HG03159 (cell line): Measurements from ENCODE around the gene GRM7.

Source experiments
- ATAC-seq: cut with Tn5 transposase; IDR thresholded peaks from one replicate; pipeline ENCODE4 v1.9.1; 2021; ENCODE audit warnings: mild to moderate bottlenecking, moderate library complexity; ENCODE audit not compliant: unreplicated experiment

Gene GRM7

DNA sequence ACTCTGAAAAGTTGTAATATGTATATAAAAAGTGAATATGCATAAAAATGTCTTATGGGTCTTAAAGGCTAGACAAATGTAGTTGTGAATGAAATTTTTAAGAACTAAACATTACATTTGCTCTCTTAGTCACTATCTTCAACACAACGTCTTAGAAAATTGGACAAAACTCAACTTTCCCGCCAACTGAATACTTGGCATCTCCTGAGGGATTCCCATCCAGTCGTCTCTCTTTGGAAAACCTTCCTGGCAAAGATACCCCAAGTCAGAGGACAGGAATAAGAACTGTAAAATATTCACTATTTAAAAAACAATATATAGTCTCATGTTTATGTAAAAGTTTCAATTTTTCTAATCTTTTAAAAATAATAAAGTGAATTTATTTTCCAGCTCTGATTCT is 354.8 kb downstream of the GRM7 start:
- ATAC-seq = no peak

DNA sequence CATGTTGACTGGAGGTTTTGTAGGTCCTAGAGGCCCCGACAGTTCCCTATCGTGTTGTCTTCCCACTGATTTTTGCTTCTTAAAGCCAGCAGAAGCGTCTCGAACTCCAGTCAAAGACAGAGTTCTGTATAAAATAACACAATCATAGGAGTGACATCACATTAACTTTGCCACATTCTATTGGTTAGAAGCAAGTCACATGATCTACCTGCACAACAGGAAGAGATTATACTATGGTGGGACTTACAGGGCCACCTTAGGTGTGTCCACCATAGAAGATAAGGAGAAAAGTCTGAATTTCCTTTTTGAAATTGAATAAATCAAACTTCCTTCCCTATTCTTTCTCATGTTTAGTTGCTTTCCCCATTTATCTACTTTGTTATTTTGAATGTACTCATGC is 365.5 kb downstream of the GRM7 start:
- ATAC-seq = no peak

DNA sequence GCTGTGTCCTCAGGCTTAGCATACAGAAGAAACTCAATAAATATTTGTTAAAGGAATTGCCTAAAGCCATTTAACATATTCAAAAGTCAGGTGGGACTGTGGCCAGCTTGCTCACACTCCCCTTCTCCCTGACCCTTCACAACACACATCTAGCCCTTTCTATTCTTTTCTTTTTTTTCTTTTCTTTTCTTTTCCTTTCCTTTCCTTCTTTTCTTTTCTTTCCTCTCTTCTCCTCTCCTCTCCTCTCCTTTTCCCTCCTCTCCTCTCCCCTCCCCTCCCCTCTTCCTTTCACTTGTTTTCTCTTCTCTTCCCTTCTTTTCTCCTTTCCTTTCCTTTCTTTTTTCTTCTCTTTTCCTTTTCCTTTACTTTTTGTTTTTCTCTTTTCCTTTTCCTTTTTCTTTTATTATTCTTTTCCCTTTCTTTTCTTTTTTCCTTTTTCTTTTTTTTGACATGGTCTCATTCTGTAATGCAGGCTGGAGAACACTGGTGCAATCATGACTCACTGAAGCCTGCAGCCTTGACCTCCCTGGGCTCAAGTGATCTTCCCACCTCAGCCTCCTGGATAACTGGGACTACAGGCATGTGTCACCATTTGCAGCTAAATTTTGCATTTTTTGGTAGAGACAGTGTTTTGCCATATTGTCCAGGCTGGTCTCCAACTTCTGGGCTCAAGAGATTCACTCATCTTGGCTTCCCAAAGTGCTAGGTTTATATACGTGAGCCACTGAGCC is 377.8 kb downstream of the GRM7 start:
- no peak for ATAC-seq

DNA sequence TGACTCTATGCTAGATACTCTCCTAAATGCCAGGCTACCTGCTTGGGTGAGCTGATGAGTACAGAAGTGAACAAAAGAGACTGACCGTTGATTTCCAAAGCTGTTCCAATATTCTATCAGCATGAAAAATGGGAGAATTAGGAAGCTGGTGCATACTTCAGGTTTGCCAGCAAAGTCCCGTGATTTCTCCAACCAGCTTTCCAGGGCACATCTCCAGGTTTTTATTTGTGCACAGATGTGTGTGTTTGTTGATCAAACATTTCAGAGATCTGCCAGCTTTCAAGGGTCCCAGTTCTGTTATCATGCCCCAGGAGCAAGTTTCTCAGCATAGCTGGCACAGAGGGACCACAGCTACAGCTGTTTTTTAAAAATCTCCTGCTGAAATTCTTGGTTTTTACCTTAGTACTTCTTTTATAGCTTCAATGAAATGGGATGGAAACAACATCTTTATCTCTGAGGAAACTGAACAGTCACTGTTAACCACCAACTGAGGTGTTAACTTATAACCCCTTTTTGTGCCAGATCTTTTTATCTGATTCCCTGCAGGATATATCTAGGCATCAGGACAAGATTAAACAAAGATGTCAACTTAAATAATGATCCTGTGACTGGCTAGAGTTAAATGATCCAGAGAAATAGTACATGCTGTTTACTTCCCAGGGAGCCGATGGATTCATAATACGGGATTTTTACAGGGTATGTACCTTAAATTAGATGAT is 380.8 kb downstream of the GRM7 start:
- ATAC-seq = no peak

DNA sequence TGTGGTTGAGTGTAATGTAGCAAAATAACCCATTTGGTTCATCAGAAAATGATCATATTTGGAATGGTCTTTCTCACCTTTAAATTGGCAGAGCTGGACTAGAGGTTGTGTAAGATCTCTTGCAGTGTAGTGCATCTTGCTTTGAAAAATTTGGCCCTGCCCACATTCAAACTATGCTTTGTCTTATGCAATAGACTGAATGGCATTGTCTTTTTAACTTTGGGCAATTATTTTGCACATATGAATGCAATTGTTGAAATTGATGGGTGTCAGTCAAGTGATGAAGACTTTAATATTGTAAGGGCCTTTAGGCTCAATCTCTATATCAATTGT is 381.4 kb downstream of the GRM7 start:
- no peak for ATAC-seq

DNA sequence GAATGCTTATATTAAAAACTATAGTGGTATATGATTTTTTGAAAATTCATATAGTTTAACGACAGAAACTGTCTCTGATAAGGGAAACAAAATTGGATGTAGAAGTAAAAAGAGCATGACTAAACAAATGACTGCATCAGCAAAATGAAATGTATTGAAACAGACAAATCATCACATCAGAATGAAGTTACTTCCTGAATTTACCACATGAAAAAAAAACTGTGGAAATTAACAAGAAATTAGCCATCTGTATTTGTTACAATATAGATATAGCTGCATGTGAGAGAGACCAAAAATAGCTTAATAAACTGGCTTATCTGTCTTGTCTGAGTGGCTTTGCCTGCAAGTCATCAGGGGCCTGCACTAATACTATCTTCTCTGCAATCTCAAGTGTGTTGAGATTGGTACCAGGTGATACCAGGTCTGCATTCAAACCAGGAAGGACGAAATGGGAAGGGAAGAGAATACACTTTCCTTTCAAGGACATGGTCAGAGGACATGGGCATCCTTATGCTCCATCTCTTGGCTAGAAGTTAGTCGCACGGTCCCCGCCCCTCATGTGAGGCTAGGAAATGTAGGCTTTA is 388.7 kb downstream of the GRM7 start:
- ATAC-seq = no peak

DNA sequence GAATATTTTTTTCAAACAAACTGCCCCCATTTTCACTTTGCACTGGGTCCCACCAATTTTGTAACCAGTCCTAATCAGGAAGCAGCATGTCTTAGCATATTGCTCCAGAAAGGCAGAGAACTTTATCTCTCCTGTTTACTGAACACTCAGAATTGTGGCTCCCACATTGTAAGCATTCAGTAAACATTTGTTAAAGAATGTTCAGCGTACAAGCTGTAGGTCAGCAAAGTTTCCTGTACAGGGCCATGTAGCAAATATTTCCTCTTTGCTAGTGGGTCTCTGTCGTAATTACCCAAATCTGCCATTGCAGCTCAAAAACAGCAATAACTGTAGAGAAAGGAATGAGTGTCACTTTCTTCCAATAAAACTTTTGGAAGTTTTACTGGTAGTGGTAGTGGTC is 393.3 kb downstream of the GRM7 start:
- ATAC-seq = no peak

DNA sequence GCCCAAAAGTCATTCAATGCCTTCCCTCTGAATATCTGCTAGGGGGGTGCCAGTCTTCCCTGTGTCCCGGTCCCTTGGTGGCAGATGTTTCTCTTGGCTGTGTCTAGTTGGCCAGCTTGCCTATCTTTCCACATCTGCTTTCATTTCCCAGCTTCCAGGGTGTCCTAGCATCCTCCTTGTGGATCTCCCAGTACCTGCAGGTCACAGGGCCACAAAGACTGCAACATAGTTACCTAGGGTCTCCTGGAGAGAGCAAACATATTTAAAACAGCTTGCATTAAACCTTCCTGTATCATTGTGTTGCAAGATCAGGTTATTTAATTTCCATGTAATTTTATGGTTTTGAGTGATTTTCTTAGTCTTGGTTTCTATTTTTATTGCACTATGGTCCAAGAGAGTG is 400.1 kb downstream of the GRM7 start:
- ATAC-seq = no peak

DNA sequence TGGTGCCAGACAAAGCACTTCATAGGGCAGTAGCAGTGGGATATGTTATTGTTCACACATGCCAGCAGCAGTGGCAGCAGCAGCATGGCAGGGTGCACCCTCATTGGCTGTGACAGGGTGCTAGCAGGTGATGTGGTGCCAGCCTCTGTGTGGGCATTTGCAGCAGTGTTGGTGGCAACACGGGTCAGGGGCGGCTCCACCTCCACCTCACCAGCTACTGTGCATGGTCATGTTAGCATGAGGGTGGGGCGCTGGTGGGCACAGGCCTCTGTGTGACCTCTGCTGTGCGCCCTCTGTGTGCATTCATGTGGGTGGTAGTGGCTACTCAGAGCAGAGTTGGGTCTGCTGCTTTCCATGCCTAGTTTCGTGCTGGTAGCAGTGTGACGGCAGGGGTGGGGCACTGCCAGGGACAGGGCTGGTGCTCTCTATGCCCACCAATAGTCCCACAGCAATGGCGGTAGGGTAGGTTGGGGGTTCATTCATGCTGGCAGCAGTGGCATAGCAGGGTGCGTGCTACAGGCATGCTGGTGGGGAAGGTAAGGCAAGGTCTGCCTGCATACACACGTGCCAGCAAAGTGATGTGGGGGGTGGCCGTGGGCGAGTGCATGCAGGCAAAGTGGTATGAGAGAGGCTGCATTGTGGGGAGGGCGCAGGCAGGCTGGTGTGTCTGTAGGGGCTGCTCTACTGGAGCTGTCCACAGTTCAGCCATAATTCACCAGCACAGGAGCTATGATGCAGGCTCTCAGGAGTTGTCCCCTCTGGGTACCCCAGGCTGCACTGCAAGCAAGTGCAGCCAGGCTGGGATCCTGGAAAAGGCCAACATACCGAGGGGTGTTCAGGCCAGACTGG is 402.7 kb downstream of the GRM7 start:
- ATAC-seq = no peak

DNA sequence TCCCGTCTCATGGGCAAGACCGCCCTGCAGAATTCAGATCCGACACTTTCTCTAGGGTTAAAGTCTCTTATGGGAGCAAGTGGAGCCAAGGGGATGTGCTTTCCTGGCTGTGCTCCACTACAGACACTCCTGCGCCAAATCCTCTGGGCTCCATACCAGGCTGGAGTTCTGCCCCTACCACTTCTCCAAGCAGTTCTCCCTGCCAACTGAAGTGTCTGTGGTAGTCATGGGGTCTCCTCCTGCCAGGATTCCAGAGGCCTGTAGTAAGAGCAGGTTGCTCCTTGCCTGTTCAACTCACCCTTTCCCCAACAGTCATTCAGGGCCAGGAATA is 403.2 kb downstream of the GRM7 start:
- ATAC-seq = no peak

DNA sequence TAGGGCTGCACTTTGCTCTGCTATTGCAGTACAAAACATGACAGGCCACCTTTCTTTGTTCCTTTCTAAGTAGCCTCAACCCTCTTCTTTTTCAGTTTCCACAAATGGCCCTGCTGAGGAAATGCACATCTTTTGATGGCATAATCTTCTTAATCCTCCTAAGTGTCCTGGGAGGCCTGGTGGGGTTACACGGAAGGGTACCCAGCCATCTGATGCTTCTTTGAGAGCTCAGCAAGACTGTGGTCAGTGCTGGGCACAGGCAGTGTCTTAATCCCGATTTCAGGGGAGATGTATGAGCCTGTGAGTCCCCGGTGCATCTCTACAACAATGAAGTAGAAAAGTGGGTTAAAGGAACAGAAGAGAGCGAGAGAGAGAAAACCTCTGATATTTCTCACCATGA is 404.8 kb downstream of the GRM7 start:
- ATAC-seq = no peak

DNA sequence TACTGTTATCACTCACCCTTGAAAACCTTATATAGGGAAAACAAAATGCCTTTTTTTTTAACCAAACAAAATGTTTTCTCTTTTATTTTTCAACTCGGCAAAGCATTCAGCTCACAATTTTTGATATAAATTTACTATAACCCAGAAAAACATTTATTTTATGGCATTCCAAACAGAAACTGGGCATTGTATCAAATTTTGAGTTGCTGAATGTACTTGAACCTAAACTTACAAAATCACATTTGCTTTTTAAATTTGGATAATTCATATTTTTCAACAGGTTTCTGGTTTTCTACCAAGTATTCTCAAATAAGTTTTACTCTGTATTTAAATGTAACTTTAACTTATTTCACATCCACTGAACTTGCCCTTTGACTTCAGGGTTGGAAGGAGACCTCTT is 405.6 kb downstream of the GRM7 start:
- no peak for ATAC-seq

DNA sequence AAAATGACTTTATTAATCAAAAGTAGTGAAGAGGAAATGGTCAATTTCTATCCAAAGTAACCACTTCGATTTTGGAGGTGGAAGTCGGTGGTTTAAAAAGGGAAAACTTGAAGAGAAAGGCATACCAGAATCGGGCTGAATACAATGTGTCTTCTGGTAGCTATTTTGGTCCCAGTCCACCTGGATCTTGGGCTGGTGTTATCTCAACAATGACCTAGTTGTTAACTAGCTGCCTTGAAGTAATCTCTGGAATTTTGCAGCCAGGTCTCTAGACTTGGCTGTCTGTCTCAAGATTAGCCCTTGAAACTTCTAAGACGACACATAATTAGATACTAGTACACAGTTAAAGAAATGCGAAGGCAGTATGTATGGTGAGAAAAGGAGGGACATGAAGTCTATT is 409.8 kb downstream of the GRM7 start:
- no peak for ATAC-seq

DNA sequence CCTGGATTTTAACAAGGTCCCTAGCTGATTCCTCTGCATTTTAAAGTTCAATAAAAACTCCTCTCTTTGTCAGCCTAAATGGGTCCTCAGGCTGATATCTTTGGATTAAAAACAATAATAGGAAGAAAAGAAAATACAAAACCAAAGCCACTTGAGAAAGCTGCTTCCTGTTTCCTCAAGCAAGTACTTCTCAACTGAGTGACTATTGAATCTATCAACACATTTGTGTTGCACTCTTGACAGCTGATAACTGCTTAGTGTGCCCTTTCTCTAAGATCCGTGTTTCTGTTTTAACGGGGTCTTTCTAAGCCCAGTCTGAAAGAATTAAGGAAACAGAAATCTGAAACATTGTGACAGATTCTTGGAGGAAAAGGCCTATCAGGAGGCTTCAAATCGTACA is 410.7 kb downstream of the GRM7 start:
- no peak for ATAC-seq

DNA sequence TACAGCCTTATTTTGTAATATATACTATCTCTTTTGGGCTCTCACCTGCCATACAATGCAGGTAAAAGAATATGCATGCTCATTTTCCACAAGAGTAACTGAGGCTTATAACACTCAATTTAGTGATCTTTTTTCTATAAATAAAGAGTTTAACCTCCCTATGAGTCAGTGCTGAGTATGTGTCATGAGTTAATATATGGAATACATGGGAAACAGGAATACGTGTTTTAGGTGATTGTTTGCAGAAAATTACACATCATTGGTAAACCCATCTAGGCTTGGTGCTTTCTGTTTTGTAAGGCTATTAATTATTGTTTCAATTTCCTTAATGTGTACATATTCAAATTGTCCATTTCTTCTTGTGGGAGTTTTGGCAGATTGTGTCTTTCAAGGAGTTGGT is 411.3 kb downstream of the GRM7 start:
- ATAC-seq = no peak

DNA sequence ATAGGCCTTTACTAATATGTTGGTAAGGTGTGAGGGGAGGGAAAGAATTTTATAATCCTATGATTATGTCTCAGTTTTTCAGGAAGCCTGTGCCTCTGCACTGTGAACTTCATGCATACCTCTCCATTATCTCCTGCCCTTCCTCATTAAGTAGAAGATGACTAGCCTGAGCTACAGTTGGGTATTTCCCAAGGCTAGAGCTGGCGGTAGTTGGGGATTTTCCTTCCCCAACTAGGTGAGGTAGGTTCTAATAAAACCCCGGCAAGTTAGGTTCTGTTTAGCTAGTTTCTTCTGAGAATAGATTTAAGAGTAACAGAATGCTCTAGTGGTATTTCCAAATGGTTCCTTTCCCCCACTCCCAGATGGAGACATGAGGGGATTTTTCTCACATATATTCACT is 414.5 kb downstream of the GRM7 start:
- no peak for ATAC-seq

DNA sequence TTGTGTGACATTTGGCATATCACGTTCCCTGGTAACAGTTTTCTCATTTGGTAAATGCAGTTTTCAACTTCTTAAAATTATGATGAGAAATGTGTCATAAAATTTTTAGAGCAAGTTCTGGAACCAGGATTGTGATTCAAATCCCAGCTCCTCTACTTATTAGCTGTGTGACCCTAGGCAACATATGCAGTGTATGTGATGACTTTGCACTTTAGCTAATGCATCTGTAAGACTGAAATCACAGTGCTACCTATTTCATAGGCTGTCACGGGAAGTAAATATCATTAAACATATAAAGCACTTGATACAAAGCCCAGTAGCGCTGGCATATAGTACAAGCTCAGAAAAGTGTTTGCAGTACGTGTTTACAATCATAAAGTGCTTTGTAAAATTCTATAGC is 419.4 kb downstream of the GRM7 start:
- no peak for ATAC-seq

DNA sequence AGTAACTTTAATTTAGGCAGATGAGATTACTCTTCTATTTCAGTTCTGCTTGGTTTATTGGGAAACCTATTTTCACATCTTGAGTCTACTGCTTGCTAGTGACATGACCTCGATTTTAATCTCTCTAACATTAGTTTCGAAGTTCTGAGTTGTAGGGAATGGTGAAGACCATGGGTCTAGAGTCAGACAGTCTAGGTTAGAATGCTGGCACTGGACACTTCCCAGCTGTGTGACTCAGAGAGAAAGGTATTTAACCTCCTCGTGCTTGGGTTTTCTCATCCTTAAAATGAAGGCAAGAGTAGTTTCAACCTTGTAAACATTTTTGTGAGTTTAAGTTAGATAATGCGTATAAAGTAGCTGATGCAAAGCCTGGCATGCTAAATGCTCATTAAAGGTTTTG is 422.1 kb downstream of the GRM7 start:
- no peak for ATAC-seq

DNA sequence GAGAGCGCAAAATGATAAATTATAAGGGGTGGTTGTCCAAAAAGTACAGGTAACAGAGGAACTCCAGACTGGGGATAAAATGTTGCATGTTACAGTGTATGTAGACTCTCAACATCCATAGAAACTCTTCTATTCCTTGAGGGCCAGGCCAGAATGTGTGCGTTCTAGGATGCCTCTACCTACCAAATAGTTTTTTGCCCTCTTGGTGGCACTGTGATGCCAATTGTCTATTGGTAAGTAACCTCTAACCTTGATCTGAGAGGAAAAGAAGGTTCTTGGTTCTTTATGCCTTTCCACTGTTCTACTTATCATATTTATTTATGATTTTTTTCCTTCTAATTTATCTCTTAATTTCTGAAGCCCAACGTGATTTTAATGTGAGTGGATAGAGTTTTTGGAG is 424.6 kb downstream of the GRM7 start:
- ATAC-seq = no peak

DNA sequence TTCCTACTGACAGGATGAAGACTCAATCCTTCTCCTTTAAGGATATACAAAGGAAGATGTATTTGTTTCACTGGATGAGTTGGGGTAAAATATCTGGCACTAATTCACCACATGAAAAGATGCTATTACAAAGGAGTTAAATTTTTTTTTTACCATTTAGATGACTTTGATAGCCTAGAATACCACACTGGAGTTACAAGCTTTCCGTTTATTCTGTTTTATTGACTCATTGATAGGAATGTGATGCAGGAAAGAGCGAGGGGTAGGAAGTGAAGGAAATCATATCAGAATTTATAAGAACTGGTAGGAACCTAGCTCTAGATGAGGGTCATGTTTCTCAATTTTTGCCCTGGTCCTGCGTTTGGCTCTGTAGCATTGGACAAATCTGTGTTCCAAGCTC is 427.2 kb downstream of the GRM7 start:
- ATAC-seq = no peak

DNA sequence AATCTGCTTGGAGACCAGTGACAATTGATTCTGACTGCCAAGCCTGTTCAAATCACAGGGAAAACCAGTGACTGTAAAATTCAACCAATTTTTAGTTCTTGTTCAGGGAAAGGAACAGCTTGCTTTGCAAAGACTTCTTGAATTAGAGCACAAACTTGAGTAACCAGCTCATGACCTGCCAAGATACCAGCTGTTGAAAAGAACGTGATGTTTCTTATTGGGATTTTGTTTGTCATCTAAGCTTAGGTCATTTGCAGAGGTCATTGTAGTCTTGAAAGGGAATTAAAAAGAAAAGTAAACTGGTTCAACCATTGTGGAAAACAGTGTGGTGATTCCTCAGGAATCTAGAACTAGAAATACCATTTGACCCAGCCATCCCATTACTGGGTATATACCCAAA is 428.2 kb downstream of the GRM7 start:
- no peak for ATAC-seq
